Measurements from ENCODE around the gene C16orf90. TPM values are rescaled to one million over a fixed set of nuclear protein-coding genes. Genes with fewer than 3 reads are reported as not detected.
A peak's percentile ranks its signal among the peaks of the same experiment; 100 is the strongest.
"Not testable (repeated sequence)": the region's sequence is repeated elsewhere in the genome, so short reads cannot be mapped to it uniquely, and the experiment has no call there.

C16orf90 gene
- total RNA-seq, 4 donors from 2014 or later: not detected

DNA sequence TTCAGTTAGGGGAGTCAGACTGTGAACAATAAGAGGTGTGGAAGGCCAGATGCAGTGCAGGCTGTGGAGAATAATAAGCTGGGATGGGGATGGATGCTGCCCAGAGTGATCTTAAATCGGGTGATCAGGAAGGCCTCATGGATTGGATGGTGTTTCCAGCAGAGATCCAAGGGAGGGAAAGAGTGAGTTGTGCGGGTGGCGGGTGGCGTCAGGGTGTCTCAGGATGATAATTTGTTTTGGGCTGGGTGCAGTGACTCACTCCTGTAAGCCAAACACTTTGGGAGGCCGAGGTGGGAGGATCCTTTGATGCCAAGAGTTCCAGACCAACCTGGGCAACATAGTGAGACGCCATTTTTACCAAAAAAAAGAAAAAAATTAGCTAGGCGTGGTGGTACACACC is 13.4 kb upstream of the C16orf90 start:
- Histone ChIP-seq H3K27me3 (no peaks in the 10 kb centered on the region), H3K9me3 (no peaks in the 10 kb centered on the region), H3K36me3 (no peaks in the 10 kb centered on the region), H3K4me3 (no peak overlapping the region), H3K27ac (no peak overlapping the region), H3K4me1 (no peaks in the 10 kb centered on the region)
- no peak for DNase-seq
- TF ChIP-seq, protein P1, sequence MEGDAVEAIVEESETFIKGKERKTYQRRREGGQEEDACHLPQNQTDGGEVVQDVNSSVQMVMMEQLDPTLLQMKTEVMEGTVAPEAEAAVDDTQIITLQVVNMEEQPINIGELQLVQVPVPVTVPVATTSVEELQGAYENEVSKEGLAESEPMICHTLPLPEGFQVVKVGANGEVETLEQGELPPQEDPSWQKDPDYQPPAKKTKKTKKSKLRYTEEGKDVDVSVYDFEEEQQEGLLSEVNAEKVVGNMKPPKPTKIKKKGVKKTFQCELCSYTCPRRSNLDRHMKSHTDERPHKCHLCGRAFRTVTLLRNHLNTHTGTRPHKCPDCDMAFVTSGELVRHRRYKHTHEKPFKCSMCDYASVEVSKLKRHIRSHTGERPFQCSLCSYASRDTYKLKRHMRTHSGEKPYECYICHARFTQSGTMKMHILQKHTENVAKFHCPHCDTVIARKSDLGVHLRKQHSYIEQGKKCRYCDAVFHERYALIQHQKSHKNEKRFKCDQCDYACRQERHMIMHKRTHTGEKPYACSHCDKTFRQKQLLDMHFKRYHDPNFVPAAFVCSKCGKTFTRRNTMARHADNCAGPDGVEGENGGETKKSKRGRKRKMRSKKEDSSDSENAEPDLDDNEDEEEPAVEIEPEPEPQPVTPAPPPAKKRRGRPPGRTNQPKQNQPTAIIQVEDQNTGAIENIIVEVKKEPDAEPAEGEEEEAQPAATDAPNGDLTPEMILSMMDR (IDR thresholded peaks at IDR 0.05): no peak
- no peak for TF ChIP-seq POLR2A (IDR thresholded peaks at IDR 0.05)
- intact Hi-C loops (cut with DNase I; ENCODE audit: low total_unique reads): no loop called here

DNA sequence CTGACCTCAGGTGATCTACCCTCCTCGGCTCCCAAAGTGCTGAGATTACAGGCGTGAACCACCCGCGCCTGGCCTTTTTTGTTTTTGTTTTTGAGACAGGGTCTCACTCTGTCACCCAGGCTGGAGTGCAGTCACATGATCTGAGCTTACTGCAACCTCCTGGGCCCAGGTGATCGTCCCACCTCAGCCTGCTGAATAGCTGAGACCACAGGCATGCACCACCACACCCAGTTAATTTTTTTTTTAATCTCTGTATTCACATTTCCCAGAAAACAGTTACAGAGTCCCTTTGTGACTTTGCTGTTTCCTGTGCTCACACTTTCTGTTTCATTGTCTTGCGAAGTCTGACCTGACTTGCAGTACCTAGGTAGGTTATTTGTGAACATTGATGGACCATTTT is 8.2 kb upstream of the C16orf90 start:
- no peaks in the 10 kb centered on the region for H3K9me3 ChIP-seq
- H3K36me3 ChIP-seq: no peaks in the 10 kb centered on the region
- no peak for TF ChIP-seq POLR2A (IDR thresholded peaks at IDR 0.05)
- TF ChIP-seq, protein P1 (IDR thresholded peaks at IDR 0.05): no peak
- no peak overlapping the region for H3K4me3 ChIP-seq
- H3K4me1 ChIP-seq: peaks cover 0 to 11% of the 10 kb centered on the region in 2 donors
- no peak overlapping the region for H3K27ac ChIP-seq
- no peak for DNase-seq
- intact Hi-C loops (cut with DNase I; ENCODE audit: low total_unique reads): no loop called here
- H3K27me3 ChIP-seq: no peaks in the 10 kb centered on the region

DNA sequence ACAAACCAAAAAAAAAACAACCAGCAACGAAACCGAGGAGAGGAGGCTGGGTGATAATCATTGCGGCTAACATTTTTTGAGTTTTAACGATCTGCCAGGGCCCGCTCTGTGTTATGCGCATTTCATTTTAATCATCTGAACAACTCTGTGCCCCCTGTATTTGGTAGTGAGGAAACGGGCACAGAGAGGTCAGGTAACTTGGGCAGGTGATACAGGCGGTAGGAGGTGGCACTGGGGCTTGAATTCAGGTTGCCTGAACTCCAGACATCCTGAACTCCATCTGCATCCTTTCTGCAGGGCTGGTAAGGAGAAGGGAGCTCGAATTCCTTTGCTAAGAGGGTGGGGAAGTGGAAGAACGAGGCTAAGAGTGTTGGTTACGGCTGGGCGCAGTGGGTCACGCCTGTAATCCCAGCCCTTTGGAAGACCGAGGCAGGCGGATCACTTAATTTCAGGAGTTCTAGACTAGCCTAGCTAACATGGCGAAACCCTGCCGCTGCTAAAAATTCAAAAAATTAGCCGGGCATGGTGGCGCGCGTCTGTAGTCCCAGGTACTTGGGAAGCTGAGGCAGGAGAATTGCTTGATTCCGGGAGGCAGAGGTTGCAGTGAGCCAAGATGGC is 6.6 kb upstream of the C16orf90 start:
- intact Hi-C loops (cut with DNase I; ENCODE audit: low total_unique reads): no loop called here
- Histone ChIP-seq H3K36me3 (no peaks in the 10 kb centered on the region), H3K27me3 (no peaks in the 10 kb centered on the region), H3K27ac (peak overlapping the region in 1 of 2 donors; percentile 79), H3K9me3 (no peaks in the 10 kb centered on the region), H3K4me3 (peak overlapping the region; percentile 87 to 89), H3K4me1 (peaks cover 0 to 11% of the 10 kb centered on the region in 2 donors)
- TF ChIP-seq POLR2A (IDR thresholded peaks at IDR 0.05): no peak
- TF ChIP-seq, protein P1 (IDR thresholded peaks at IDR 0.05): no peak
- no peak for DNase-seq

DNA sequence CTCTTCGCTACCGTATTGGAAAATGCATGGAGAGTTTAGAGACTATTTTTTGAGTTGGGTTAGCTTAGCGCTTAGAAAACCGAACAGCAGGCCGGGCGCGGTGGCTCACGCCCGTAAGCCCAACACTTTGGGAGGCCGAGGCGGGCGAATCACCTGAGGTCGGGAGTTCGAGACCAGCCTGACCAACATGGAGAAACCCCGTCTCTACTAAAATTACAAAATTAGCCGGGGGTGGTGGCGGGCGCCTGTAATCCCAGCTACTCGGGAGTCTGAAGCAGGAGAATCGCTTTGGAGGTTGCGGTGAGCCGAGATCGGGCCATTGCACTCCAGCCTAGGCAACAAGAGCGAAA is 6.1 kb upstream of the C16orf90 start:
- DNase-seq; H3K27me3 ChIP-seq; H3K9me3 ChIP-seq; H3K36me3 ChIP-seq; intact Hi-C loops (cut with DNase I; ENCODE audit: low total_unique reads): not testable (repeated sequence)
- Histone ChIP-seq H3K4me1 (peaks cover 0 to 11% of the 10 kb centered on the region in 2 donors), H3K27ac (peak overlapping the region; percentile 70 to 79), H3K4me3 (peak overlapping the region; percentile 87 to 89)

DNA sequence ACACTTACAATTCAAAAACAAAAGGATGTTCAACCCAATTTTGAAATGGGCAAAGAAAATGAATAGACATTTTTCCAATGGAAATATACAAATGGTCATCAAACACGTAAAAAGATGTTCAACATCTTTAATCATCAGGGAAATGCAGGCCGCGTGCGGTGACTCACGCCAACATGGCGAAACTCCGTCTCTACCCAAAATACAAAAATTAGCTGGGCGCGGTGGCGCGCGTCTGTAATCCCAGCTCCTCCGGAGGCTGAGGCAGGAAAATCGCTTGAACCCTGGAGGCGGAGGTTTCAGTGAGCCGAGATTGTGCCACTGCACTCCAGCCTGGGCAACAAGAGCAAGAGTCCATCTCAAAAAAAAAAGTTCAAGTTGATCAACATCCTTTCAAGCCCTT is 3.7 kb upstream of the C16orf90 start:
- intact Hi-C loops (cut with DNase I; ENCODE audit: low total_unique reads): no loop called here
- Histone ChIP-seq H3K27me3 (no peaks in the 10 kb centered on the region), H3K4me3 (no peak overlapping the region), H3K4me1 (peaks cover 0 to 11% of the 10 kb centered on the region in 2 donors), H3K36me3 (no peaks in the 10 kb centered on the region), H3K27ac (no peak overlapping the region), H3K9me3 (no peaks in the 10 kb centered on the region)
- TF ChIP-seq, protein P1 (IDR thresholded peaks at IDR 0.05): no peak
- no peak for TF ChIP-seq POLR2A (IDR thresholded peaks at IDR 0.05)
- DNase-seq: no peak

DNA sequence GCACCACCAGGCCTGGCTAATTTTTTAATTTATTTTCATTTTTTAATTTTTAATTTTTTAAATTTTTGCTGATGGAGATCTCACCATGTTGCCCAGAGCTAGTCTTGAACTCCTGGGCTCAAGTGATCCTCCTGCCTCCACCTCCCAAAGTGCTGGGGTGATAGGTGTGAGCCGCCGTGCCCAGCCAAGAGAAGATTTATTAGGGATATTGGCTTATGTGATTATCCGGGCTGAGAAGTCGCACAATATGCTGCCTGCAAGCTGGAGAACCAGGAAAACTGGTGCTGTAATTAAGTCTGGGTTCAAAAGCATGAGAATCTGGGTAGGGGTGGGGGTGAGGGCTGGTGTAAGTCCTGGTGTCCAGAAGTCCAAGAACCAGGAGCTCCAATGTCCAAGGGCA is 2.5 kb upstream of the C16orf90 start:
- Histone ChIP-seq H3K9me3 (no peaks in the 10 kb centered on the region), H3K27ac (no peak overlapping the region), H3K27me3 (no peaks in the 10 kb centered on the region), H3K4me3 (no peak overlapping the region), H3K4me1 (peaks cover 0 to 11% of the 10 kb centered on the region in 2 donors), H3K36me3 (no peaks in the 10 kb centered on the region)
- intact Hi-C loops (cut with DNase I; ENCODE audit: low total_unique reads): no loop called here
- TF ChIP-seq, protein P1 (IDR thresholded peaks at IDR 0.05): no peak
- DNase-seq: no peak

Data from uterus (tissue), 4 donors.